ENCODE results near the gene FNDC11. TPM values are rescaled to one million over a fixed set of nuclear protein-coding genes. Genes with fewer than 3 reads are reported as not detected.

FNDC11 gene
- total and polyA plus RNA-seq, 2 of the 13 experiments (the other 11 are each of a cell fraction or from before 2014, with no cell fraction given), result 0.07 TPM; not detected in 1

- TF ChIP-seq MED13 (CRISPR knock-in tag; IDR thresholded peaks at IDR 0.05) (no peak), ZNF614 (CRISPR knock-in tag; IDR thresholded peaks at IDR 0.05; ENCODE audit: borderline replicate concordance) (peak; percentile 57; the same call in 1 of the 2 replicates), ZNF580 (CRISPR knock-in tag; IDR thresholded peaks at IDR 0.05; ENCODE audit: borderline replicate concordance, low read depth) (peak; percentile 55; the same call in 1 of the 2 replicates), IRF2 (CRISPR knock-in tag; IDR thresholded peaks at IDR 0.05) (peak; percentile 32; the same call in 1 of the 2 replicates), KAT7 (CRISPR knock-in tag; IDR thresholded peaks at IDR 0.05; ENCODE audit: borderline replicate concordance) (peak; percentile 49; the same call in 1 of the 2 replicates), CTCF (CRISPR knock-in tag; IDR thresholded peaks at IDR 0.05) (peak; percentile 95), ETV5 (CRISPR knock-in tag; IDR thresholded peaks at IDR 0.05; ENCODE audit: borderline replicate concordance) (0 out of 2 replicates have a peak, but pooled peaks have one; percentile 7), HBP1 (CRISPR knock-in tag; IDR thresholded peaks at IDR 0.05; ENCODE audit: low read depth) (no peak), ZNF556 (CRISPR knock-in tag; IDR thresholded peaks at IDR 0.05; ENCODE audit: borderline replicate concordance) (peak; percentile 68; the same call in 1 of the 2 replicates), ZNF274 (CRISPR knock-in tag; IDR thresholded peaks at IDR 0.05) (0 out of 2 replicates have a peak, but pooled peaks have one; percentile 31), ZBTB33 (CRISPR knock-in tag; IDR thresholded peaks at IDR 0.05) (peak; percentile 69)
- TF ChIP-seq, protein P1, sequence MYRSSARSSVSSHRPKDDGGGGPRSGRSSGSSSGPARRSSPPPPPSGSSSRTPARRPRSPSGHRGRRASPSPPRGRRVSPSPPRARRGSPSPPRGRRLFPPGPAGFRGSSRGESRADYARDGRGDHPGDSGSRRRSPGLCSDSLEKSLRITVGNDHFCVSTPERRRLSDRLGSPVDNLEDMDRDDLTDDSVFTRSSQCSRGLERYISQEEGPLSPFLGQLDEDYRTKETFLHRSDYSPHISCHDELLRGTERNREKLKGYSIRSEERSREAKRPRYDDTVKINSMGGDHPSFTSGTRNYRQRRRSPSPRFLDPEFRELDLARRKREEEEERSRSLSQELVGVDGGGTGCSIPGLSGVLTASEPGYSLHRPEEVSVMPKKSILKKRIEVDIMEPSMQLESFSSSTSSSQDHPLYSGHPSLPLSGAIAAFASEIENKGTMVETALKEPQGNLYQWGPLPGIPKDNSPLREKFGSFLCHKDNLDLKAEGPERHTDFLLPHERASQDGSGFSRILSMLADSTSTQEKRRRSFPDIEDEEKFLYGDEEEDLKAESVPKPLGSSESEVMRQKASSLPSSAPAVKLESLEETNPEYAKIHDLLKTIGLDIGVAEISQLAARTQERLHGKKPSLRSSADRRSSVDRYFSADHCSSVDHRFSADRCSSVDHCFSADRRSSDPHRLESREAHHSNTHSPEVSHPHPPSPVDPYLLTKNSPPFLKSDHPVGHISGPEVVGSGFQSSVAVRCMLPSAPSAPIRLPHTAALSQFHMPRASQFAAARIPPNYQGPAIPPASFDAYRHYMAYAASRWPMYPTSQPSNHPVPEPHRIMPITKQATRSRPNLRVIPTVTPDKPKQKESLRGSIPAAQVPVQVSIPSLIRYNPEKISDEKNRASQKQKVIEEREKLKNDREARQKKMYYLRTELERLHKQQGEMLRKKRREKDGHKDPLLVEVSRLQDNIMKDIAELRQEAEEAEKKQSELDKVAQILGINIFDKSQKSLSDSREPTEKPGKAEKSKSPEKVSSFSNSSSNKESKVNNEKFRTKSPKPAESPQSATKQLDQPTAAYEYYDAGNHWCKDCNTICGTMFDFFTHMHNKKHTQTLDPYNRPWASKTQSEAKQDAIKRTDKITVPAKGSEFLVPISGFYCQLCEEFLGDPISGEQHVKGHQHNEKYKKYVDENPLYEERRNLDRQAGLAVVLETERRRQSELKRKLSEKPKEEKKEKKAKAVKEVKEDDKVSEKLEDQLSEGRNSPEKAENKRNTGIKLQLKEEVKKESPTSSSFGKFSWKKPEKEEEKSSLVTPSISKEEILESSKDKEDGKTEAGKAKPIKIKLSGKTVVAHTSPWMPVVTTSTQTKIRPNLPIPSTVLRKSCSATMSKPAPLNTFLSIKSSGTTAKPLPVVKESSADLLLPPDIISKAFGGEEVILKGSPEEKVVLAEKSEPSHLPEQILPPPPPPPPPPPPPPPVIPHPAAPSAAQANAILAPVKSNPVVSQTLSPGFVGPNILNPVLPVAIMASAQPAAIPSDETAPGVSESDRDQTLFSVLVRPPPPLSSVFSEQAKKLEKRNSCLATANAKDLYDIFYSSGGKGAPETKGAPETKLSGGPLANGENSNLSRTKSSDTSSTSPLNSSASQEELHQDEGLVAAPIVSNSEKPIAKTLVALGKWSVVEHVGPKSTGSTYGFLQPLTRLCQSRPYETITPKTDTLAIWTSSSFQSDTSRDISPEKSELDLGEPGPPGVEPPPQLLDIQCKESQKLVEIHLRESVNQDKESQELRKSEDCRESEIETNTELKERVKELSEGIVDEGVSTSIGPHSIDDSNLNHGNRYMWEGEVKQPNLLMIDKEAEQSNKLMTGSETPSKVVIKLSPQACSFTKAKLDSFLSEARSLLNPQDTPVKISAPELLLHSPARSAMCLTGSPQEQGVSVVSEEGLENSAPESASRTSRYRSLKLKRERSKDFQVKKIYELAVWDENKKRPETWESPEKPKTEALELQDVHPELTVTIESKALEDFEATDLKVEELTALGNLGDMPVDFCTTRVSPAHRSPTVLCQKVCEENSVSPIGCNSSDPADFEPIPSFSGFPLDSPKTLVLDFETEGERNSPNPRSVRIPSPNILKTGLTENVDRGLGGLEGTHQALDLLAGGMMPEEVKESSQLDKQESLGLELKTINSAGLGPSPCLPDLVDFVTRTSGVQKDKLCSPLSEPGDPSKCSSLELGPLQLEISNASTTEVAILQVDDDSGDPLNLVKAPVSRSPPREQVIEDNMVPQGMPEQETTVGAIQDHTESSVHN (CRISPR knock-in tag; IDR thresholded peaks at IDR 0.05), result peak; percentile 86; the same call in 1 of the 2 replicates
These were observed 27.0 kb downstream of the FNDC11 start (continued) for GRCh38 chr20:63580796-63581461.

All from HepG2 (cell line).